Prostate gland (tissue), 2 donors: ENCODE results near the gene GMDS. TPM values are rescaled to one million over a fixed set of nuclear protein-coding genes. Genes with fewer than 3 reads are reported as not detected.

ENCODE experiments used
- DNase-seq: peaks from one replicate; pipeline ENCODE4 v3.0.0-alpha.2; 2019; ENCODE audit warnings: low spot score
- H3K27ac ChIP-seq, 2 donors: fragments of 200-600 bp; sonication (generic); 2 replicates each; pipeline ENCODE4 v1.5.1; 2017 to 2019
- H3K27me3 ChIP-seq: fragments of 200-600 bp; sonication (generic); replicated peaks from 2 replicates; pipeline ENCODE4 v1.5.1; 2019; ENCODE audit not compliant: insufficient read depth
- H3K36me3 ChIP-seq, 2 donors: fragments of 200-600 bp; sonication (generic); 1 replicate in 1 of 2; 2 replicates in 1 of 2; pipeline versions ENCODE4 v1.5.1 to v1.8.1; 2017 to 2019
- H3K4me1 ChIP-seq: fragments of 200-600 bp; sonication (generic); replicated peaks from 2 replicates; pipeline ENCODE4 v1.5.1; 2019
- H3K4me3 ChIP-seq, 2 donors: fragments of 200-600 bp; sonication (generic); 2 replicates each; pipeline ENCODE4 v1.5.1; 2017 to 2019
- H3K9me3 ChIP-seq: fragments of 200-600 bp; sonication (generic); 2 replicates; pipeline ENCODE4 v1.5.1; 2017
- CTCF ChIP-seq, 4 experiments: fragments of 200-600 bp in 2 of 4; fragments of 450-650 bp in 2 of 4; sonication (generic) in 2 of 4; IDR thresholded peaks; 1 replicate in 3 of 4; 2 replicates in 1 of 4; pipeline ENCODE4 v1.5.1; 2016 to 2019; ENCODE audit warnings: antibody characterized with exemption in 4 of 4, mild to moderate bottlenecking in 2 of 4, moderate library complexity in 2 of 4
- POLR2A ChIP-seq: fragments of 450-650 bp; IDR thresholded peaks from one replicate; pipeline ENCODE4 v1.6.1; 2016; ENCODE audit warnings: antibody characterized with exemption, mild to moderate bottlenecking
- POLR2AphosphoS5 ChIP-seq: sonication (generic); formaldehyde crosslinking; IDR thresholded peaks from one replicate; pipeline ENCODE4 v1.6.1; 2017; ENCODE audit warnings: antibody characterized with exemption
- WGBS: methylation state at CpG from one replicate; pipeline ENCODE4 v1.1.5; 2018; 5-methylcytosine and 5-hydroxymethylcytosine counted together
- intact Hi-C: fragments of 100-400 bp; cut with DNase I; formaldehyde crosslinking; loops from one replicate; pipeline ENCODE4 v1.14.2; 2022
- total RNA-seq, 2 donors: library from RNA; depleted of rRNA; stranded (reverse); fragments of >200 nt; gene quantifications; one replicate each; pipeline ENCODE4 v1.1.0, GENCODE V29; 2016

The GMDS gene
- total RNA-seq, 2 donors from 2014 or later: 24.9 to 29.9 TPM

GRCh38 chr6:1577896-1578745 is 667.3 kb downstream of the GMDS start:
- no peak overlapping the region for H3K4me3 ChIP-seq

GRCh38 chr6:1577146-1577680 is 668.2 kb downstream of the GMDS start:
- no peak for DNase-seq
- 90% methylated on average over 11 of the region's 11 CpGs for WGBS
- intact Hi-C loops: no loop called here
- H3K4me1 ChIP-seq: no peaks in the 10 kb centered on the region
- H3K4me3 ChIP-seq: no peak overlapping the region
- H3K36me3 ChIP-seq: no peaks in the 10 kb centered on the region
- no peak for TF ChIP-seq CTCF (IDR thresholded peaks at IDR 0.05)
- TF ChIP-seq POLR2A: no peak
- no peak for TF ChIP-seq POLR2AphosphoS5
- H3K27ac ChIP-seq: peak overlapping the region; percentile 40 to 67
- no peaks in the 10 kb centered on the region for H3K9me3 ChIP-seq
- no peaks in the 10 kb centered on the region for H3K27me3 ChIP-seq

More at GRCh38 chr6:1577896-1578745, 667.3 kb downstream of the GMDS start:
- Histone ChIP-seq H3K27me3 (no peaks in the 10 kb centered on the region), H3K27ac (peak overlapping the region; percentile 7 to 20), H3K9me3 (no peaks in the 10 kb centered on the region), H3K4me1 (no peaks in the 10 kb centered on the region), H3K36me3 (no peaks in the 10 kb centered on the region)
- no peak for TF ChIP-seq POLR2AphosphoS5
- TF ChIP-seq POLR2A: no peak
- no peak for TF ChIP-seq CTCF (IDR thresholded peaks at IDR 0.05)
- no peak for DNase-seq
- intact Hi-C loops: no loop called here
- WGBS: 86% methylated on average over 19 of the region's 19 CpGs

- H3K9me3 ChIP-seq: no peaks in the 10 kb centered on the region
- TF ChIP-seq POLR2AphosphoS5: no peak
- intact Hi-C loops: no loop called here
- no peaks in the 10 kb centered on the region for H3K4me1 ChIP-seq
- no peaks in the 10 kb centered on the region for H3K27me3 ChIP-seq
- DNase-seq: no peak
- H3K27ac ChIP-seq: peak overlapping the region; percentile 40 to 67
- H3K36me3 ChIP-seq: no peaks in the 10 kb centered on the region
- no peak overlapping the region for H3K4me3 ChIP-seq
- WGBS: 94% methylated on average over 11 of the region's 11 CpGs
Measured at GRCh38 chr6:1576711-1577110, 668.7 kb downstream of the GMDS start.

- Histone ChIP-seq H3K27me3 (no peaks in the 10 kb centered on the region), H3K4me3 (no peak overlapping the region), H3K4me1 (no peaks in the 10 kb centered on the region), H3K36me3 (no peaks in the 10 kb centered on the region), H3K27ac (peak overlapping the region; percentile 66 to 67), H3K9me3 (no peaks in the 10 kb centered on the region)
- TF ChIP-seq POLR2AphosphoS5: no peak
- no peak for TF ChIP-seq CTCF (IDR thresholded peaks at IDR 0.05)
- TF ChIP-seq POLR2A: no peak
- intact Hi-C loops: no loop called here
- 82% methylated on average over 9 of the region's 9 CpGs for WGBS
- DNase-seq: no peak
Measured at GRCh38 chr6:1576166-1576565, 669.2 kb downstream of the GMDS start.

- Histone ChIP-seq H3K27me3 (no peaks in the 10 kb centered on the region), H3K4me3 (no peak overlapping the region), H3K4me1 (no peaks in the 10 kb centered on the region), H3K36me3 (no peaks in the 10 kb centered on the region), H3K9me3 (no peaks in the 10 kb centered on the region), H3K27ac (peak overlapping the region; percentile 66 to 67)
- intact Hi-C loops: no loop called here
- TF ChIP-seq CTCF (IDR thresholded peaks at IDR 0.05) (no peak), POLR2AphosphoS5 (no peak), POLR2A (no peak)
- no peak for DNase-seq
- 17% methylated on average over 15 of the region's 16 CpGs for WGBS
Measured at GRCh38 chr6:1575210-1576041, 670.0 kb downstream of the GMDS start.
